Measurements from ENCODE around the gene NUDT1.
A peak's percentile ranks its signal among the peaks of the same experiment; 100 is the strongest.

DNA sequence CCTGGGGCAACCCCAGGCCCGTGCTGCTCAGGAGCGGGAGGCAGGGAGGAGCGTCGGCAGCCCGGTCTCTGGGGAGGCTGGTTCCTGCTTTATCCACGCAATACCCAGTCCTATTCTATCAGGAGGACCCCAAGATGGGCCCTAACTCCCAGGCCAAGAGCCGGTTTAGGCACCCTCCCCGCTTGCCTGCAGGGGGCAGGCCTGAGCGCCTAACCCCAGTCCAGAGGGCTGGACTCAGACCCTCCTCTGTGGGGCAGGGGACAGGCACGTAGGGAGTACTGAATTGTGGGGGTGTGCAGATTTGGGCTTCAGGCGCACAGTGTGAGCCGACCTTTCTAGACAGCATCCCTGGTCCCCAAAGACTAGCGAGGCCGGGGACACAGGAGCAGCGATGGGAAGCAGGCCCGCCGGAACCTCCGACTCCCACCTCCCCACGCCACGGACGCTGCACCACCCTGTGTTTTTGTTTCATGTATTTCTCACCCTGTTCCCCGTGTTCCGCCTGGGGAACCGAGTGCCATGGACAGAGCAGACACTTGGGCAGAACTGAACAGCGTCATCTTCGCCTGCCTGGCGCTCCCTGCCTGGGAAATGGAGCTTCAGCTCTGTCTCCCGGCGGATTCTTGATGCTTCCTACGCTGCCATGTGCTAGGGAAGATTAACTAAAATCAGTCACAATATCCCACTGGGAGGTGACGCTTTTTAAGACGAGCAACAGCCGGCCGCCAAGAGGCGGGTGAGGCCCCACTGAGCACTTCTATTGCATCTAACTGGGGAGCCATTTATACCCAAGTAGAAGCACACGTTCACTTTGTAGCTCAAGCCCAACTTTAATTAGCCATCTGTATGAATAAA, 5.3 kb downstream of the NUDT1 start:
- TF ChIP-seq CTCF (IDR thresholded peaks at IDR 0.05) = peak; percentile 76
- TF ChIP-seq ZNF232 (CRISPR knock-in tag; IDR thresholded peaks at IDR 0.05) = no peak
- TF ChIP-seq, protein P1, sequence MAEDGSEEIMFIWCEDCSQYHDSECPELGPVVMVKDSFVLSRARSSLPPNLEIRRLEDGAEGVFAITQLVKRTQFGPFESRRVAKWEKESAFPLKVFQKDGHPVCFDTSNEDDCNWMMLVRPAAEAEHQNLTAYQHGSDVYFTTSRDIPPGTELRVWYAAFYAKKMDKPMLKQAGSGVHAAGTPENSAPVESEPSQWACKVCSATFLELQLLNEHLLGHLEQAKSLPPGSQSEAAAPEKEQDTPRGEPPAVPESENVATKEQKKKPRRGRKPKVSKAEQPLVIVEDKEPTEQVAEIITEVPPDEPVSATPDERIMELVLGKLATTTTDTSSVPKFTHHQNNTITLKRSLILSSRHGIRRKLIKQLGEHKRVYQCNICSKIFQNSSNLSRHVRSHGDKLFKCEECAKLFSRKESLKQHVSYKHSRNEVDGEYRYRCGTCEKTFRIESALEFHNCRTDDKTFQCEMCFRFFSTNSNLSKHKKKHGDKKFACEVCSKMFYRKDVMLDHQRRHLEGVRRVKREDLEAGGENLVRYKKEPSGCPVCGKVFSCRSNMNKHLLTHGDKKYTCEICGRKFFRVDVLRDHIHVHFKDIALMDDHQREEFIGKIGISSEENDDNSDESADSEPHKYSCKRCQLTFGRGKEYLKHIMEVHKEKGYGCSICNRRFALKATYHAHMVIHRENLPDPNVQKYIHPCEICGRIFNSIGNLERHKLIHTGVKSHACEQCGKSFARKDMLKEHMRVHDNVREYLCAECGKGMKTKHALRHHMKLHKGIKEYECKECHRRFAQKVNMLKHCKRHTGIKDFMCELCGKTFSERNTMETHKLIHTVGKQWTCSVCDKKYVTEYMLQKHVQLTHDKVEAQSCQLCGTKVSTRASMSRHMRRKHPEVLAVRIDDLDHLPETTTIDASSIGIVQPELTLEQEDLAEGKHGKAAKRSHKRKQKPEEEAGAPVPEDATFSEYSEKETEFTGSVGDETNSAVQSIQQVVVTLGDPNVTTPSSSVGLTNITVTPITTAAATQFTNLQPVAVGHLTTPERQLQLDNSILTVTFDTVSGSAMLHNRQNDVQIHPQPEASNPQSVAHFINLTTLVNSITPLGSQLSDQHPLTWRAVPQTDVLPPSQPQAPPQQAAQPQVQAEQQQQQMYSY (CRISPR knock-in tag; IDR thresholded peaks at IDR 0.05) = no peak
- TF ChIP-seq, protein P2, sequence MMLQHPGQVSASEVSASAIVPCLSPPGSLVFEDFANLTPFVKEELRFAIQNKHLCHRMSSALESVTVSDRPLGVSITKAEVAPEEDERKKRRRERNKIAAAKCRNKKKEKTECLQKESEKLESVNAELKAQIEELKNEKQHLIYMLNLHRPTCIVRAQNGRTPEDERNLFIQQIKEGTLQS (CRISPR knock-in tag; conservative IDR thresholded peaks at IDR 0.05) = no peak
- TF ChIP-seq RELA (CRISPR knock-in tag; IDR thresholded peaks at IDR 0.05; ENCODE audit: borderline replicate concordance) = no peak
- no peak for TF ChIP-seq ZNF423 (CRISPR knock-in tag; IDR thresholded peaks at IDR 0.05)
- TF ChIP-seq AFF4 (CRISPR knock-in tag; IDR thresholded peaks at IDR 0.05; ENCODE audit: borderline replicate concordance) = no peak
- no peak for TF ChIP-seq GTF2I (CRISPR knock-in tag; conservative IDR thresholded peaks at IDR 0.05)
- no peak for TF ChIP-seq CREB1 (CRISPR knock-in tag; IDR thresholded peaks at IDR 0.05)
